Spinal cord (tissue), 10 donors: ENCODE data around the gene DHFR2. TPM values are rescaled to one million over a fixed set of nuclear protein-coding genes. Genes with fewer than 3 reads are reported as not detected.
"Not testable (repeated sequence)": the region's sequence is repeated elsewhere in the genome, so short reads cannot be mapped to it uniquely, and the experiment has no call there.

Experiments
- DNase-seq, 6 donors: peaks; one replicate each; pipeline versions ENCODE4 v3.0.0 to v3.0.0-alpha.2; 2013 to 2015; ENCODE audit warnings: low spot score in 6 of 6, low read depth in 4 of 6
- H3K27ac ChIP-seq: one replicate; pipeline ENCODE4 v1.5.1; 2013; ENCODE audit warnings: low read depth, low read length, control low read depth
- H3K27me3 ChIP-seq: one replicate; pipeline ENCODE4 v1.6.1; 2013; ENCODE audit warnings: low read length; ENCODE audit not compliant: control insufficient read depth, insufficient read depth
- H3K36me3 ChIP-seq: one replicate; pipeline ENCODE4 v1.6.1; 2013; ENCODE audit warnings: low read length; ENCODE audit not compliant: control insufficient read depth, insufficient read depth
- H3K4me1 ChIP-seq: one replicate; pipeline ENCODE4 v1.6.1; 2013; ENCODE audit warnings: low read length; ENCODE audit not compliant: control insufficient read depth, insufficient read depth
- H3K4me3 ChIP-seq: one replicate; pipeline ENCODE4 v1.5.1; 2013; ENCODE audit warnings: low read depth, low read length, control low read depth
- H3K9me3 ChIP-seq: one replicate; pipeline ENCODE4 v1.6.1; 2013; ENCODE audit warnings: low read length; ENCODE audit not compliant: control insufficient read depth, insufficient read depth
- WGBS: methylation state at CpG from one replicate; pipeline ENCODE4 v1.1.5; 2013; ENCODE audit warnings: missing lambda C conversion rate; ENCODE audit not compliant: insufficient coverage; 5-methylcytosine and 5-hydroxymethylcytosine counted together
- long read RNA-seq, 4 donors: transcript quantifications; one replicate each; lab custom pipeline, GENCODE V29; 2026
- polyA plus RNA-seq, 2 donors: library from polyadenylated mRNA; unstranded; fragments of 120-200 nt; gene quantifications; one replicate each; pipeline ENCODE4 v1.2.1, GENCODE V29; 2013; ENCODE audit not compliant: insufficient read length in 2 of 2
- total RNA-seq, 2 donors: library from RNA; depleted of rRNA in 1 of 2; stranded (reverse); fragments of 120-200 nt in 1 of 2; fragments of >200 nt in 1 of 2; gene quantifications; one replicate each; pipeline versions ENCODE4 v1.2.3 to v1.2.4, GENCODE V29; 2013 to 2014
- donor health status: healthy.

Gene DHFR2
- 10 to 100 TPM; 10.2 to 15.0 TPM for total RNA-seq
- polyA plus RNA-seq = 10 to 100 TPM in 1 of 2 donors, 1 to 10 TPM in 1; 9.4 to 11.9 TPM
- long read RNA-seq, donor 1, partial matches to known transcripts = 0 of 1 reads
- long read RNA-seq, donor 1, other reads (novel, unspliced or antisense) = 0 of 1 reads
- long read RNA-seq, donor 2, full-length matches to known transcripts = 1 of 1 reads
- long read RNA-seq, donor 2, partial matches to known transcripts = 0 of 1 reads
- long read RNA-seq, donor 2, other reads (novel, unspliced or antisense) = 0 of 1 reads
- long read RNA-seq, donor 3, full-length matches to known transcripts = 2 of 2 reads
- long read RNA-seq, donor 3, partial matches to known transcripts = 0 of 2 reads
- long read RNA-seq, donor 3, other reads (novel, unspliced or antisense) = 0 of 2 reads
- long read RNA-seq, donor 4, partial matches to known transcripts = 0 of 4 reads
- long read RNA-seq, donor 4, other reads (novel, unspliced or antisense) = 0 of 4 reads

- peak within 1 kb of the TSS; percentile 75 for H3K4me3 ChIP-seq
- peak; percentile 92 to 99 (median 95) for DNase-seq
- WGBS = 0% methylated on average over 49 of the region's 52 CpGs
- no peaks in the 10 kb centered on the region for H3K9me3 ChIP-seq
- H3K27me3 ChIP-seq = no peaks in the 10 kb centered on the region
- peaks cover 6% of the 10 kb centered on the region for H3K36me3 ChIP-seq
- H3K4me1 ChIP-seq = peaks cover 6% of the 10 kb centered on the region
- H3K27ac ChIP-seq = peak within 1 kb of the TSS; percentile 92
Measured at GRCh38 chr3:94062513-94063404, at the start of gene DHFR2, which contains the start of gene NSUN3. DHFR2 (minus strand) TSS chr3:94062916; CDS start chr3:94061511, 1,405 bp downstream. NSUN3 (plus strand) TSS chr3:94063061; CDS start chr3:94063127, 66 bp downstream.

- H3K27ac ChIP-seq = no peak overlapping the region
- H3K36me3 ChIP-seq = peaks cover 6% of the 10 kb centered on the region
- no peak overlapping the region for H3K4me3 ChIP-seq
Measured at GRCh38 chr3:94110854-94111253, 48.1 kb upstream of the DHFR2 start.

GRCh38 chr3:94110232-94110631, 47.5 kb upstream of the DHFR2 start:
- H3K9me3 ChIP-seq, H3K4me3 ChIP-seq, H3K27ac ChIP-seq, H3K4me1 ChIP-seq, DNase-seq, H3K36me3 ChIP-seq, H3K27me3 ChIP-seq: not testable (repeated sequence)

More at GRCh38 chr3:94110854-94111253, 48.1 kb upstream of the DHFR2 start:
- no peak for DNase-seq
- H3K27me3 ChIP-seq = no peaks in the 10 kb centered on the region
- H3K4me1 ChIP-seq = no peaks in the 10 kb centered on the region
- H3K9me3 ChIP-seq = no peaks in the 10 kb centered on the region

GRCh38 chr3:94106268-94106667, 43.6 kb upstream of the DHFR2 start:
- Histone ChIP-seq H3K36me3 (peaks cover 9% of the 10 kb centered on the region), H3K4me1 (no peaks in the 10 kb centered on the region), H3K27ac (no peak overlapping the region), H3K9me3 (no peaks in the 10 kb centered on the region), H3K27me3 (no peaks in the 10 kb centered on the region), H3K4me3 (no peak overlapping the region)
- 80% methylated on average over 1 of the region's 5 CpGs for WGBS
- no peak for DNase-seq

- no peak for DNase-seq
- Histone ChIP-seq H3K27ac (no peak overlapping the region), H3K9me3 (no peaks in the 10 kb centered on the region), H3K4me1 (no peaks in the 10 kb centered on the region), H3K4me3 (no peak overlapping the region), H3K36me3 (peaks cover 4% of the 10 kb centered on the region), H3K27me3 (no peaks in the 10 kb centered on the region)
- WGBS = no CpG with 5 or more reads among the region's 4 CpGs
Measured at GRCh38 chr3:94101860-94102259, 39.1 kb upstream of the DHFR2 start.

GRCh38 chr3:94099311-94099710, 36.6 kb upstream of the DHFR2 start:
- no CpG with 5 or more reads among the region's 1 CpG for WGBS

GRCh38 chr3:94098452-94098851, 35.7 kb upstream of the DHFR2 start:
- DNase-seq = no peak
- Histone ChIP-seq H3K4me1 (no peaks in the 10 kb centered on the region), H3K27ac (no peak overlapping the region), H3K9me3 (no peaks in the 10 kb centered on the region), H3K27me3 (no peaks in the 10 kb centered on the region), H3K4me3 (no peak overlapping the region), H3K36me3 (peaks cover 6% of the 10 kb centered on the region)
- no CpG with 5 or more reads among the region's 3 CpGs for WGBS

More at GRCh38 chr3:94099311-94099710, 36.6 kb upstream of the DHFR2 start:
- no peaks in the 10 kb centered on the region for H3K9me3 ChIP-seq
- peaks cover 6% of the 10 kb centered on the region for H3K36me3 ChIP-seq
- no peaks in the 10 kb centered on the region for H3K27me3 ChIP-seq
- no peak overlapping the region for H3K27ac ChIP-seq
- no peaks in the 10 kb centered on the region for H3K4me1 ChIP-seq
- DNase-seq = no peak
- no peak overlapping the region for H3K4me3 ChIP-seq

- Histone ChIP-seq H3K36me3 (peaks cover 3% of the 10 kb centered on the region), H3K4me1 (no peaks in the 10 kb centered on the region), H3K27me3 (no peaks in the 10 kb centered on the region), H3K9me3 (no peaks in the 10 kb centered on the region), H3K27ac (no peak overlapping the region), H3K4me3 (no peak overlapping the region)
- no CpG with 5 or more reads among the region's 2 CpGs for WGBS
- DNase-seq = no peak
Measured at GRCh38 chr3:94095111-94095510, 32.4 kb upstream of the DHFR2 start.

- Histone ChIP-seq H3K27ac (no peak overlapping the region), H3K4me1 (no peaks in the 10 kb centered on the region), H3K4me3 (no peak overlapping the region), H3K9me3 (no peaks in the 10 kb centered on the region), H3K36me3 (peaks cover 3% of the 10 kb centered on the region), H3K27me3 (no peaks in the 10 kb centered on the region)
- DNase-seq = no peak
- WGBS = no CpG with 5 or more reads among the region's 1 CpG
Measured at GRCh38 chr3:94093151-94093550, 30.4 kb upstream of the DHFR2 start.
